Pulmonary artery endothelial cell (primary cell): ENCODE results near the gene AHCY. TPM values are rescaled to one million over a fixed set of nuclear protein-coding genes. Genes with fewer than 3 reads are reported as not detected.
"Not testable (repeated sequence)": the region's sequence is repeated elsewhere in the genome, so short reads cannot be mapped to it uniquely, and the experiment has no call there.

ENCODE experiments used
- DNase-seq: peaks from one replicate; pipeline ENCODE4 v3.0.0-alpha.2; 2011; ENCODE audit warnings: low read depth, low spot score
- total RNA-seq: library from RNA; depleted of rRNA; stranded (reverse); fragments of >200 nt; gene quantifications from 2 replicates; pipeline ENCODE4 v1.2.3, GENCODE V29; 2014

Gene AHCY
- 155 and 161 TPM in 2 replicates for total RNA-seq

- DNase-seq: peak; percentile 77
These were observed at the start of gene AHCY for GRCh38 chr20:34302723-34303533. AHCY (minus strand) TSS chr20:34303355; CDS start chr20:34303270, 85 bp downstream.

- no peak for DNase-seq
These were observed 46.9 kb upstream of the AHCY start for GRCh38 chr20:34350095-34350494.

- DNase-seq: no peak
These were observed 44.4 kb upstream of the AHCY start for GRCh38 chr20:34347571-34347970.

- not testable (repeated sequence) for DNase-seq
These were observed 43.3 kb upstream of the AHCY start for GRCh38 chr20:34346533-34346865.

- not testable (repeated sequence) for DNase-seq
These were observed 42.8 kb upstream of the AHCY start for GRCh38 chr20:34345839-34346532.

GRCh38 chr20:34345402-34345736 is 42.2 kb upstream of the AHCY start:
- DNase-seq: no peak

GRCh38 chr20:34344238-34344637 is 41.1 kb upstream of the AHCY start:
- no peak for DNase-seq

- DNase-seq: no peak
These were observed 40.5 kb upstream of the AHCY start for GRCh38 chr20:34343458-34344211.

- not testable (repeated sequence) for DNase-seq
These were observed 38.0 kb upstream of the AHCY start for GRCh38 chr20:34341199-34341598.

GRCh38 chr20:34340726-34341125 is 37.6 kb upstream of the AHCY start:
- not testable (repeated sequence) for DNase-seq

- DNase-seq: no peak
These were observed 35.0 kb upstream of the AHCY start for GRCh38 chr20:34337982-34338726.

- DNase-seq: no peak
These were observed 34.4 kb upstream of the AHCY start for GRCh38 chr20:34337544-34337943.

- no peak for DNase-seq
These were observed 31.7 kb upstream of the AHCY start for GRCh38 chr20:34334654-34335407.

- DNase-seq: no peak
These were observed 30.6 kb upstream of the AHCY start for GRCh38 chr20:34333786-34334185.

- no peak for DNase-seq
These were observed 29.2 kb upstream of the AHCY start for GRCh38 chr20:34332262-34332920.

- DNase-seq: no peak
These were observed 28.7 kb upstream of the AHCY start for GRCh38 chr20:34331838-34332237.

GRCh38 chr20:34330861-34331544 is 27.8 kb upstream of the AHCY start:
- not testable (repeated sequence) for DNase-seq

GRCh38 chr20:34328928-34329677 is 25.9 kb upstream of the AHCY start:
- DNase-seq: no peak

- DNase-seq: not testable (repeated sequence)
These were observed 25.1 kb upstream of the AHCY start for GRCh38 chr20:34328207-34328606.
